ENCODE data around the gene NUCB1. TPM values are rescaled to one million over a fixed set of nuclear protein-coding genes. Genes with fewer than 3 reads are reported as not detected.

Gene NUCB1
- total and polyA plus RNA-seq, 9 of the 15 experiments (the other 6 are each of a cell fraction or from before 2014, with no cell fraction given): 3.1 to 153 (median 71.7) TPM

- TF ChIP-seq, protein P1, sequence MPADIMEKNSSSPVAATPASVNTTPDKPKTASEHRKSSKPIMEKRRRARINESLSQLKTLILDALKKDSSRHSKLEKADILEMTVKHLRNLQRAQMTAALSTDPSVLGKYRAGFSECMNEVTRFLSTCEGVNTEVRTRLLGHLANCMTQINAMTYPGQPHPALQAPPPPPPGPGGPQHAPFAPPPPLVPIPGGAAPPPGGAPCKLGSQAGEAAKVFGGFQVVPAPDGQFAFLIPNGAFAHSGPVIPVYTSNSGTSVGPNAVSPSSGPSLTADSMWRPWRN (IDR thresholded peaks at IDR 0.05; ENCODE audit: low read depth): no peak
- TF ChIP-seq E4F1 (CRISPR knock-in tag; IDR thresholded peaks at IDR 0.05; ENCODE audit: borderline replicate concordance): no peak
- TF ChIP-seq, protein P2, sequence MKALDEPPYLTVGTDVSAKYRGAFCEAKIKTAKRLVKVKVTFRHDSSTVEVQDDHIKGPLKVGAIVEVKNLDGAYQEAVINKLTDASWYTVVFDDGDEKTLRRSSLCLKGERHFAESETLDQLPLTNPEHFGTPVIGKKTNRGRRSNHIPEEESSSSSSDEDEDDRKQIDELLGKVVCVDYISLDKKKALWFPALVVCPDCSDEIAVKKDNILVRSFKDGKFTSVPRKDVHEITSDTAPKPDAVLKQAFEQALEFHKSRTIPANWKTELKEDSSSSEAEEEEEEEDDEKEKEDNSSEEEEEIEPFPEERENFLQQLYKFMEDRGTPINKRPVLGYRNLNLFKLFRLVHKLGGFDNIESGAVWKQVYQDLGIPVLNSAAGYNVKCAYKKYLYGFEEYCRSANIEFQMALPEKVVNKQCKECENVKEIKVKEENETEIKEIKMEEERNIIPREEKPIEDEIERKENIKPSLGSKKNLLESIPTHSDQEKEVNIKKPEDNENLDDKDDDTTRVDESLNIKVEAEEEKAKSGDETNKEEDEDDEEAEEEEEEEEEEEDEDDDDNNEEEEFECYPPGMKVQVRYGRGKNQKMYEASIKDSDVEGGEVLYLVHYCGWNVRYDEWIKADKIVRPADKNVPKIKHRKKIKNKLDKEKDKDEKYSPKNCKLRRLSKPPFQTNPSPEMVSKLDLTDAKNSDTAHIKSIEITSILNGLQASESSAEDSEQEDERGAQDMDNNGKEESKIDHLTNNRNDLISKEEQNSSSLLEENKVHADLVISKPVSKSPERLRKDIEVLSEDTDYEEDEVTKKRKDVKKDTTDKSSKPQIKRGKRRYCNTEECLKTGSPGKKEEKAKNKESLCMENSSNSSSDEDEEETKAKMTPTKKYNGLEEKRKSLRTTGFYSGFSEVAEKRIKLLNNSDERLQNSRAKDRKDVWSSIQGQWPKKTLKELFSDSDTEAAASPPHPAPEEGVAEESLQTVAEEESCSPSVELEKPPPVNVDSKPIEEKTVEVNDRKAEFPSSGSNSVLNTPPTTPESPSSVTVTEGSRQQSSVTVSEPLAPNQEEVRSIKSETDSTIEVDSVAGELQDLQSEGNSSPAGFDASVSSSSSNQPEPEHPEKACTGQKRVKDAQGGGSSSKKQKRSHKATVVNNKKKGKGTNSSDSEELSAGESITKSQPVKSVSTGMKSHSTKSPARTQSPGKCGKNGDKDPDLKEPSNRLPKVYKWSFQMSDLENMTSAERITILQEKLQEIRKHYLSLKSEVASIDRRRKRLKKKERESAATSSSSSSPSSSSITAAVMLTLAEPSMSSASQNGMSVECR (CRISPR knock-in tag; IDR thresholded peaks at IDR 0.05): peak; percentile 13; the same call in 1 of the 2 replicates
- TF ChIP-seq ELF2 (CRISPR knock-in tag; IDR thresholded peaks at IDR 0.05): no peak
- peak; percentile 91 for TF ChIP-seq CHD1 (IDR thresholded peaks at IDR 0.05; ENCODE audit: low read length)
- TF ChIP-seq CBFA2T3 (IDR thresholded peaks at IDR 0.05): peak; percentile 53
- TF ChIP-seq ZNF354B (CRISPR knock-in tag; IDR thresholded peaks at IDR 0.05): no peak
- no peak for TF ChIP-seq TGIF2 (CRISPR knock-in tag; IDR thresholded peaks at IDR 0.05)
- peak; percentile 26 for TF ChIP-seq KDM5B (IDR thresholded peaks at IDR 0.05; ENCODE audit: insufficient replicate concordance, low read depth, low read length)
- TF ChIP-seq ZFP1 (CRISPR knock-in tag; IDR thresholded peaks at IDR 0.05): no peak
- no peak for TF ChIP-seq KLF6 (CRISPR knock-in tag; IDR thresholded peaks at IDR 0.05; ENCODE audit: borderline replicate concordance)
- TF ChIP-seq, protein P3, sequence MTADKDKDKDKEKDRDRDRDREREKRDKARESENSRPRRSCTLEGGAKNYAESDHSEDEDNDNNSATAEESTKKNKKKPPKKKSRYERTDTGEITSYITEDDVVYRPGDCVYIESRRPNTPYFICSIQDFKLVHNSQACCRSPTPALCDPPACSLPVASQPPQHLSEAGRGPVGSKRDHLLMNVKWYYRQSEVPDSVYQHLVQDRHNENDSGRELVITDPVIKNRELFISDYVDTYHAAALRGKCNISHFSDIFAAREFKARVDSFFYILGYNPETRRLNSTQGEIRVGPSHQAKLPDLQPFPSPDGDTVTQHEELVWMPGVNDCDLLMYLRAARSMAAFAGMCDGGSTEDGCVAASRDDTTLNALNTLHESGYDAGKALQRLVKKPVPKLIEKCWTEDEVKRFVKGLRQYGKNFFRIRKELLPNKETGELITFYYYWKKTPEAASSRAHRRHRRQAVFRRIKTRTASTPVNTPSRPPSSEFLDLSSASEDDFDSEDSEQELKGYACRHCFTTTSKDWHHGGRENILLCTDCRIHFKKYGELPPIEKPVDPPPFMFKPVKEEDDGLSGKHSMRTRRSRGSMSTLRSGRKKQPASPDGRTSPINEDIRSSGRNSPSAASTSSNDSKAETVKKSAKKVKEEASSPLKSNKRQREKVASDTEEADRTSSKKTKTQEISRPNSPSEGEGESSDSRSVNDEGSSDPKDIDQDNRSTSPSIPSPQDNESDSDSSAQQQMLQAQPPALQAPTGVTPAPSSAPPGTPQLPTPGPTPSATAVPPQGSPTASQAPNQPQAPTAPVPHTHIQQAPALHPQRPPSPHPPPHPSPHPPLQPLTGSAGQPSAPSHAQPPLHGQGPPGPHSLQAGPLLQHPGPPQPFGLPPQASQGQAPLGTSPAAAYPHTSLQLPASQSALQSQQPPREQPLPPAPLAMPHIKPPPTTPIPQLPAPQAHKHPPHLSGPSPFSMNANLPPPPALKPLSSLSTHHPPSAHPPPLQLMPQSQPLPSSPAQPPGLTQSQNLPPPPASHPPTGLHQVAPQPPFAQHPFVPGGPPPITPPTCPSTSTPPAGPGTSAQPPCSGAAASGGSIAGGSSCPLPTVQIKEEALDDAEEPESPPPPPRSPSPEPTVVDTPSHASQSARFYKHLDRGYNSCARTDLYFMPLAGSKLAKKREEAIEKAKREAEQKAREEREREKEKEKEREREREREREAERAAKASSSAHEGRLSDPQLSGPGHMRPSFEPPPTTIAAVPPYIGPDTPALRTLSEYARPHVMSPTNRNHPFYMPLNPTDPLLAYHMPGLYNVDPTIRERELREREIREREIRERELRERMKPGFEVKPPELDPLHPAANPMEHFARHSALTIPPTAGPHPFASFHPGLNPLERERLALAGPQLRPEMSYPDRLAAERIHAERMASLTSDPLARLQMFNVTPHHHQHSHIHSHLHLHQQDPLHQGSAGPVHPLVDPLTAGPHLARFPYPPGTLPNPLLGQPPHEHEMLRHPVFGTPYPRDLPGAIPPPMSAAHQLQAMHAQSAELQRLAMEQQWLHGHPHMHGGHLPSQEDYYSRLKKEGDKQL (CRISPR knock-in tag; IDR thresholded peaks at IDR 0.05; ENCODE audit: borderline replicate concordance): no peak
- no peak for TF ChIP-seq ZNF197 (CRISPR knock-in tag; IDR thresholded peaks at IDR 0.05; ENCODE audit: low read depth)
- no peak for TF ChIP-seq MXI1 (IDR thresholded peaks at IDR 0.05; ENCODE audit: low read depth, low read length)
These were observed 64.3 kb downstream of the NUCB1 start (continued) for GRCh38 chr19:48964205-48965039.
